Measurements from ENCODE around the gene C1QL4. TPM values are rescaled to one million over a fixed set of nuclear protein-coding genes. Genes with fewer than 3 reads are reported as not detected.

The C1QL4 gene
- total and polyA plus RNA-seq, 3 experiments from 2014 or later: not detected

DNA sequence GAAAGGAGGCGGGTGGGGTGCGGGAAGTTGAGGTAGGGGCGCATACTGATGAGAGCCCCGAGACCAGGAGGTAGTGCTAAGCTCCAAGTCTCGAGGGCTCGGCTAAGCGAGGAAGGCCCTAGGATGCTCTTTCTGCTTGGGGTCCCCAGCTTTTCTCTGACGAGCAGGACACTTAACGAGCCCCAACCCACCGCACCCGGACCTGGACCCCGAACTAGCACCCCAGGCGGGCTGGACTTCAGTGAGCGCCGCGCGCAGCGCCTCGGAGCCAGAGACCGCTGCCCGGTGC lies 4.7 kb upstream of the C1QL4 start:
- H3K36me3 Mint-ChIP-seq: no peaks in the 10 kb centered on the region
- Histone ChIP-seq H3K9me3 (ENCODE audit: low read length) (no peaks in the 10 kb centered on the region), H3K27me3 (ENCODE audit: insufficient read depth, low read length, poor library complexity, severe bottlenecking) (peaks cover 39% of the 10 kb centered on the region), H3K4me1 (ENCODE audit: insufficient read depth, low read length) (peaks cover 44% of the 10 kb centered on the region), H3K27ac (ENCODE audit: low read depth, low read length) (no peak overlapping the region), H3K4me3 (ENCODE audit: low read length) (no peak overlapping the region), H3K36me3 (ENCODE audit: insufficient read depth, low read length) (no peaks in the 10 kb centered on the region)
- POLR2A ChIA-PET: interaction anchor here (0.5 kb wide), 2 partner anchors 21 to 371 kb away, joined by 3 to 5 read pairs; no protein-coding TSS in a partner anchor
- no peak for DNase-seq
- no peaks in the 10 kb centered on the region for H3K9me3 Mint-ChIP-seq
- H3K4me1 Mint-ChIP-seq: peaks cover 39 to 64% (median 47%) of the 10 kb centered on the region in 3 donors
- H3K27me3 Mint-ChIP-seq: peaks cover 34 to 44% of the 10 kb centered on the region in 2 donors
- H3K27ac Mint-ChIP-seq: no peak overlapping the region
- CTCF ChIA-PET: interaction anchor here (0.8 to 3.8 kb wide), 19 partner anchors 8 to 242 kb away, joined by 3 to 109 read pairs (median 5); partner anchors contain the start of genes PRPH, SPATS2 and TROAP
- peak overlapping the region in 6 of 7 donors; percentile 38 to 91 (median 57) for H3K4me3 Mint-ChIP-seq

DNA sequence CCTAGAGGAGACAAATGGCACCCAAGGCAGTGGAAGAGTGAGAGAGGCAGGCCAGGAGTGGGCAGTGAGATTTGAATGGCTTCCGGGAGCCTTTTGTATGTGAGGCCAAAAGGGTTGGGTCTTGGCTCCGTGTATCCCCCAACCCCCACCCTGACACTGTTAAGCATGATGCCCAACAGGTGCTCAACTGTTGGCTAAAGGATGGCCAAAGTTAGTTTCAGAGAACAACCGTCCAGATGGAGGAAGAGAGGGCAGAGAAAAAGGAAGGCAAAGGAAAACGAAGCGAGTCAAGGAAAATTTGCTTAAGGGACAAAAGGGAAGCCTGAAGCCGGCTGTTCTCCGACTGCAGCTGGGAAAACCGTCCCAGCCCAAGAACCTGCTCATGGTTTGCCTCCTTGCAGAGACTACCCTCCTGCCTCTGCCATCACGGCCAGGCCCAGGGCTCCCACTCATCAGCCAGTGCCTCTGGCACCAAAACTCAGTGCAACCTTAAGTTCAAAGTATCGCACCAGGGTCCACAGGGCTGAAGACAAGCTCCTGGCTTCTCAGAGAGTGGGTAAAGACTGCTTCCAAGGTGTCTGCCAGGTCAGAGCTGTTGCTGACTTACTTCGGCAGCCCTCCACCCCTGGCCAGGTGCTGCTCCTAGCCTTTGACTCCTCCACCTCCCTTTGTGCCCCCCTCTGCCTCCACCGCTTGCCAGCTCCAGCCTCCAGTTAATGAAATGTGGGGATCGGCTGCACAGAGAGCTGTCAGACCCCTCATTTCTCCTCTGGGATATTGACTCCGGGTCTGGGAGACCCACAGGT lies 4.2 kb upstream of the C1QL4 start:
- no peaks in the 10 kb centered on the region for H3K9me3 ChIP-seq (ENCODE audit: low read length)
- H3K4me3 ChIP-seq (ENCODE audit: low read length): no peak overlapping the region
- no peaks in the 10 kb centered on the region for H3K36me3 ChIP-seq (ENCODE audit: insufficient read depth, low read length)
- peaks cover 32 to 40% of the 10 kb centered on the region in 2 donors for H3K27me3 Mint-ChIP-seq
- no peak for DNase-seq
- CTCF ChIA-PET: interaction anchor here (1.1 to 3.8 kb wide), 16 partner anchors 8 to 242 kb away, joined by 3 to 109 read pairs (median 6); partner anchors contain the start of genes PRPH, SPATS2 and TROAP
- peaks cover 39% of the 10 kb centered on the region for H3K27me3 ChIP-seq (ENCODE audit: insufficient read depth, low read length, poor library complexity, severe bottlenecking)
- peaks cover 35 to 60% (median 42%) of the 10 kb centered on the region in 3 donors for H3K4me1 Mint-ChIP-seq
- H3K9me3 Mint-ChIP-seq: no peaks in the 10 kb centered on the region
- H3K27ac Mint-ChIP-seq: peak overlapping the region in 1 of 8 donors; percentile 65
- H3K27ac ChIP-seq (ENCODE audit: low read depth, low read length): no peak overlapping the region
- H3K36me3 Mint-ChIP-seq: no peaks in the 10 kb centered on the region
- peaks cover 42% of the 10 kb centered on the region for H3K4me1 ChIP-seq (ENCODE audit: insufficient read depth, low read length)
- H3K4me3 Mint-ChIP-seq: peak overlapping the region in 5 of 7 donors; percentile 38 to 76 (median 55)
- POLR2A ChIA-PET: interaction anchor here (0.5 to 0.8 kb wide), 2 partner anchors 21 to 210 kb away, joined by 3 to 5 read pairs; partner anchors contain the start of gene TUBA1B

DNA sequence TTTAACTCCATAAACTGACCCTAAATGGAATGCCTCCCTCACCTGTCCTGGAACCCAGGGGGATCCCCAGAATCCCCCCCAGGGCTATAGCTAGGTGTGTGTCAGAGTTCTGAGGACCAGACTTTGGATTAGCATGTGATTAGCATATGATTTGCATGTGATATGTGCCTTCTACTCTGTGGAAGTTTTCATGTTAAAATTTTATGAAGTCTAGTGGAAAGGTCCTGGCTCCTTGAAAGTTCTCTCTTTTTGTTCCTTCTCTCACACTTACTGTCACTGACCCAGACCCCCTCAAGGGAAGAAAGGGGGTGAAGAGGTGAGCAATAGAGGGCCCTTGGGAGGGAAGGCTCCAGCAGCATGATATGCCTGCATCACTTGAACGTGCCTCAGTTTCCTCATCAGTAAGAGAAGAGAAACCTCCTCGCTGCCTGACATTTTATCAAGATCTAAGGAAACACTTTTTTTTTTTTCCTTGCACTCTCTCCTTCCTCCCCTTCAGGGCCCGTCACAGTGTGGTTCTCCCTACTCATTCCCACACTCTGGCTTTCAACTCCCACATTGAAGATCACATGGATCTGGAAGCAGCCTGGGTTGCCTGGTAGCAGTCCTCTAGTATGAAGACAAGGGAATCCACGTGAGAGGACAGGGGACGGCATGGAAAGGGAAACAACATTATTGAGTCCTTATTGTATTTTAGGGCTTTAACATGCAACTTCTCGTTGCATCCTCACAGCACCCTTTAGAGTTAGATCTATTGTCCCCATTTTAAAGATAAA lies 3.3 kb upstream of the C1QL4 start:
- peaks cover 36% of the 10 kb centered on the region for H3K27me3 ChIP-seq (ENCODE audit: insufficient read depth, low read length, poor library complexity, severe bottlenecking)
- H3K4me3 ChIP-seq (ENCODE audit: low read length): no peak overlapping the region
- peaks cover 34% of the 10 kb centered on the region for H3K4me1 ChIP-seq (ENCODE audit: insufficient read depth, low read length)
- peaks cover 33 to 55% (median 42%) of the 10 kb centered on the region in 3 donors for H3K4me1 Mint-ChIP-seq
- H3K36me3 Mint-ChIP-seq: no peaks in the 10 kb centered on the region
- peak overlapping the region in 5 of 7 donors; percentile 4 to 76 (median 46) for H3K4me3 Mint-ChIP-seq
- DNase-seq: no peak
- no peaks in the 10 kb centered on the region for H3K9me3 ChIP-seq (ENCODE audit: low read length)
- no peak overlapping the region for H3K27ac Mint-ChIP-seq
- no peaks in the 10 kb centered on the region for H3K36me3 ChIP-seq (ENCODE audit: insufficient read depth, low read length)
- CTCF ChIA-PET: interaction anchor here (1.6 kb wide), 1 partner anchor 22 kb away, joined by 5 read pairs; no protein-coding TSS in a partner anchor
- H3K27ac ChIP-seq (ENCODE audit: low read depth, low read length): no peak overlapping the region
- POLR2A ChIA-PET: no interaction called here
- no peaks in the 10 kb centered on the region for H3K9me3 Mint-ChIP-seq
- H3K27me3 Mint-ChIP-seq: peaks cover 31 to 39% of the 10 kb centered on the region in 2 donors

DNA sequence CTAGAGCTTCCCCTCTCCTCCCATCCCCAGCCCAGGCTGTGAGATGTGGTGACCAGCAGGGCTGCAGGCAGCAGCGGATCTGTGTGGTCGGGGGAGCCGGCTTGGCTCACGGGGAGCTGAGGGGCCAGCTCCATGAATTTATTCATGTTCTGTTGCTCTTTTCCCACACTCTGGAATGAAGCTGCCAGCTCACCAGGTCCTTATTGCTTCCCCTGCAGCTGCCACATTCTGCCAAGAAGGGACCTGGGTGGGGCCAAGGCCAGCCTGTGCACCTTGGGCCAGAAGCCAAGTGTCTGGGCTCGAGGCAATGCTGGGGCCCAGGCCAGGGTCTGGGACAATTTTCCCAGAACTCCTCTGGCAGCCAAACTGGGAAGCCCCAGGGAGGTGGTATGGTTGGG lies 2.5 kb upstream of the C1QL4 start:
- Mint-ChIP-seq H3K36me3 (no peaks in the 10 kb centered on the region), H3K9me3 (no peaks in the 10 kb centered on the region), H3K4me1 (peaks cover 33 to 56% (median 40%) of the 10 kb centered on the region in 3 donors), H3K4me3 (no peak overlapping the region), H3K27ac (no peak overlapping the region), H3K27me3 (peaks cover 39 to 46% of the 10 kb centered on the region in 2 donors)
- Histone ChIP-seq H3K4me1 (ENCODE audit: insufficient read depth, low read length) (peaks cover 34% of the 10 kb centered on the region), H3K27ac (ENCODE audit: low read depth, low read length) (no peak overlapping the region), H3K27me3 (ENCODE audit: insufficient read depth, low read length, poor library complexity, severe bottlenecking) (peaks cover 41% of the 10 kb centered on the region), H3K36me3 (ENCODE audit: insufficient read depth, low read length) (no peaks in the 10 kb centered on the region), H3K9me3 (ENCODE audit: low read length) (no peaks in the 10 kb centered on the region), H3K4me3 (ENCODE audit: low read length) (no peak overlapping the region)
- DNase-seq: no peak
- POLR2A ChIA-PET: no interaction called here
- CTCF ChIA-PET: interaction anchor here (0.9 to 3.6 kb wide), 3 partner anchors 16 to 49 kb away, joined by 3 to 26 read pairs (median 3); no protein-coding TSS in a partner anchor

DNA sequence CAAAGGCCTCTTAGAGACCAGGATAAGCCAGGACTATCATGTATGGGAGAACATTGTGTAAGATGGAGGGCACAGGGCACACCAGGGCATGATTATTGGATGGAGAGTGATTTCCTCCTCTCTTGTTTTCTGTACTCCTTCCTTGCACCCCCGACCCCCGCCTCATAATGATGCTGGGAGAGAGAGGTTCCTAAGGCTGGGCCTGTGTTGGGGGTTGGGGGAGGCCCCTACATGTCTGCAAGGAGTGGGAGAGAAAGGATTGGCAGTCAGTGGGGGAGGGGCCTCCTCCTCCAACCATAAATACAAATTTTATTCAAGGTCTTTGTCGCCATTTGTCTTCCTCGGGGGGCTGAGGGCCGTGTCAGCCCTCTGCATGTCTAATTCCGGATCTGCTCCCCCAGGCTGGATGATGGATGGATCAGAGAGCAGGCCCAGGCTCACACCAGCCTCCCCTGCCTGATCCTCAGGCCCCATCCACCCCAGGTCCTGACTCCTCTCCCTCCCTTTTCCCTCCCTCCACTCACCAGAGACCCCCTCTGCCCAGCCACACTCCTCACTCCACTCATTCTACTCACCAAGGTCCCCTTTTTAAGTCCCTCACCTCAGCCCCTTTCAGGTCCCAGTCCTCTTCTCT lies 2.0 kb upstream of the C1QL4 start:
- H3K27me3 ChIP-seq (ENCODE audit: insufficient read depth, low read length, poor library complexity, severe bottlenecking): peaks cover 36% of the 10 kb centered on the region
- DNase-seq: no peak
- H3K36me3 ChIP-seq (ENCODE audit: insufficient read depth, low read length): no peaks in the 10 kb centered on the region
- H3K4me1 Mint-ChIP-seq: peaks cover 30 to 52% (median 35%) of the 10 kb centered on the region in 3 donors
- H3K4me3 ChIP-seq (ENCODE audit: low read length): no peak overlapping the region
- peaks cover 31% of the 10 kb centered on the region for H3K4me1 ChIP-seq (ENCODE audit: insufficient read depth, low read length)
- CTCF ChIA-PET: interaction anchor here (0.7 to 3.6 kb wide), 6 partner anchors 15 to 48 kb away, joined by 3 to 26 read pairs (median 4); partner anchors contain the start of genes SPATS2 and TROAP
- H3K9me3 ChIP-seq (ENCODE audit: low read length): no peaks in the 10 kb centered on the region
- no peaks in the 10 kb centered on the region for H3K36me3 Mint-ChIP-seq
- POLR2A ChIA-PET: no interaction called here
- peaks cover 42 to 49% of the 10 kb centered on the region in 2 donors for H3K27me3 Mint-ChIP-seq
- H3K27ac Mint-ChIP-seq: no peak overlapping the region
- H3K9me3 Mint-ChIP-seq: no peaks in the 10 kb centered on the region
- no peak overlapping the region for H3K4me3 Mint-ChIP-seq
- H3K27ac ChIP-seq (ENCODE audit: low read depth, low read length): no peak overlapping the region

DNA sequence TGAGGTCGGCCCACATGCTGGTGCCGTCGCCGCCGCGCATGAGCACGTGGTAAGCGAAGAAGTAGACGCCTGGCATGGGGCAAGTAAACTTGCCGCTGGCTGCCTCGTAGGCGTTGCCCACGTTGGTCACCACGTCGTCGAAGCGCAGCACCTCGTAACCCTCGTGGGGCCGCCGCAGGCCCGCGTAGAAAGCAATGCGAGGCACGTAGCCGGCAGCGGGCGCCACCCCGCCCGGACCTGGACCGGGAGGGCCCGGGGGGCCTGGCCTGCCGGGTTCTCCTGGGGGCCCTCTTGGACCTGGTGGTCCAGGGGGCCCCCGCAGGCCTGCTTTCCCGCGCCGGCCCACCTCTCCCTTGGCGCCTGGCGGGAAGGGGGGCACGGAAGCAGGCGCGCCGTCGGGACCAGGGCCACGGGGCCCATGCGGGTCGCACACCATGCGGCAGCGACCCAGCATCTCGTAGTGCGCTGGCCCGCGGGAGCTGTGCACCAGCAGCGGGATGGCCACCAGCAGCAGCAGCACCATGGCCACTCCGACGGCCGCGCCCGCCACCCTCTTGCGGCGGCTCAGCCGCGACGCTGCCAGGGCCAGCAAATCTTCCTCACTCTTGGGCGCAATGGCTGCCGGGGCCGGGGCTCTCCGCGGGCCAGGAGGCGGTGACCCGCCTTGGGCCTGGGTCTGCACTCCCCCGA lies 888 bp downstream of the C1QL4 start:
- ChIA-PET POLR2A (no interaction called here), CTCF (interaction anchor here (0.6 to 3.6 kb wide), 13 partner anchors 7 to 59 kb away, joined by 3 to 26 read pairs (median 5); partner anchors contain the start of genes DNAJC22, PRPH and TROAP)
- Mint-ChIP-seq H3K9me3 (no peaks in the 10 kb centered on the region), H3K27me3 (peaks cover 39 to 66% of the 10 kb centered on the region in 2 donors), H3K4me1 (peaks cover 19 to 34% (median 20%) of the 10 kb centered on the region in 3 donors), H3K4me3 (peak overlapping the region in 1 of 7 donors; percentile 31), H3K27ac (no peak overlapping the region), H3K36me3 (no peaks in the 10 kb centered on the region)
- H3K36me3 ChIP-seq (ENCODE audit: insufficient read depth, low read length): no peaks in the 10 kb centered on the region
- H3K27ac ChIP-seq (ENCODE audit: low read depth, low read length): no peak overlapping the region
- H3K27me3 ChIP-seq (ENCODE audit: insufficient read depth, low read length, poor library complexity, severe bottlenecking): peaks cover 29% of the 10 kb centered on the region
- no peak for DNase-seq
- H3K4me1 ChIP-seq (ENCODE audit: insufficient read depth, low read length): peaks cover 10% of the 10 kb centered on the region
- no peak overlapping the region for H3K4me3 ChIP-seq (ENCODE audit: low read length)
- H3K9me3 ChIP-seq (ENCODE audit: low read length): no peaks in the 10 kb centered on the region
